GM10248 (cell line): ENCODE results near the gene IDI1.
"Not testable (repeated sequence)": the region's sequence is repeated elsewhere in the genome, so short reads cannot be mapped to it uniquely, and the experiment has no call there.

Experiments used
- CTCF ChIA-PET: fragments of 300-600 bp; sonication (Branson Sonifier 250); formaldehyde crosslinking; extraction: SDS; loops from one replicate; lab custom pipeline; 2021; ENCODE audit warnings: antibody characterized with exemption; lab: Yijun Ruan, JAX
- POLR2A ChIA-PET: fragments of 350-650 bp; sonication (Branson Sonifier 250); formaldehyde crosslinking; extraction: SDS; loops from one replicate; lab custom pipeline; 2020; ENCODE audit warnings: antibody characterized with exemption; lab: Yijun Ruan, JAX
- DNase-seq: peaks from one replicate; pipeline ENCODE4 v3.0.0; 2012; ENCODE audit errors: extremely low spot score
- CTCF ChIP-seq: IDR thresholded peaks from 2 replicates; pipeline ENCODE4 v1.5.1; 2012; ENCODE audit warnings: mild to moderate bottlenecking, low read depth; ENCODE audit errors: extremely low read depth, missing control alignments, control extremely low read depth

Gene IDI1

GRCh38 chr10:1020460-1020859 lies 28.5 kb downstream of the IDI1 start:
- no peak for DNase-seq
- no peak for TF ChIP-seq CTCF
- CTCF ChIA-PET: interaction anchor here (1.0 to 2.2 kb wide), 2 partner anchors 9 to 21 kb away, joined by 3 to 9 read pairs; no protein-coding TSS in a partner anchor
- POLR2A ChIA-PET: interaction anchor here (1.4 kb wide), 1 partner anchor 16 kb away, joined by 7 read pairs; no protein-coding TSS in a partner anchor

- TF ChIP-seq CTCF: no peak
- ChIA-PET POLR2A (interaction anchor here (0.9 to 1.4 kb wide), 2 partner anchors 17 to 30 kb away, joined by 4 to 7 read pairs; partner anchors contain the start of gene IDI1), CTCF (interaction anchor here (2.2 kb wide), 1 partner anchor 10 kb away, joined by 9 read pairs; no protein-coding TSS in a partner anchor)
- DNase-seq: no peak
Measured at GRCh38 chr10:1019362-1019761, 29.6 kb downstream of the IDI1 start.

GRCh38 chr10:1015688-1016087 lies 33.2 kb downstream of the IDI1 start:
- DNase-seq: no peak
- no peak for TF ChIP-seq CTCF
- ChIA-PET POLR2A (no interaction called here), CTCF (interaction anchor here (1.4 to 2.0 kb wide), 4 partner anchors 12 to 29 kb away, joined by 3 to 10 read pairs (median 4); no protein-coding TSS in a partner anchor)

- DNase-seq: no peak
- TF ChIP-seq CTCF: no peak
- CTCF ChIA-PET: no interaction called here
- POLR2A ChIA-PET: no interaction called here
Measured at GRCh38 chr10:1011696-1012095, 37.2 kb downstream of the IDI1 start.

- no peak for TF ChIP-seq CTCF
- ChIA-PET CTCF (no interaction called here), POLR2A (no interaction called here)
- no peak for DNase-seq
Measured at GRCh38 chr10:1010703-1011102, 38.2 kb downstream of the IDI1 start.

- POLR2A ChIA-PET, DNase-seq, CTCF ChIA-PET: not testable (repeated sequence)
Measured at GRCh38 chr10:1009947-1010346, 39.0 kb downstream of the IDI1 start.

GRCh38 chr10:1009071-1009494 lies 39.8 kb downstream of the IDI1 start:
- ChIA-PET POLR2A (no interaction called here), CTCF (no interaction called here)
- TF ChIP-seq CTCF: no peak
- no peak for DNase-seq
